GM23338 (cell line): ENCODE data around the gene ALDH2. TPM values are rescaled to one million over a fixed set of nuclear protein-coding genes. Genes with fewer than 3 reads are reported as not detected.

Source experiments
- ATAC-seq: fragments of 200-7000 bp; cut with Tn5 transposase; 3 replicates; pipeline ENCODE4 v1.9.1; 2020
- DNase-seq: peaks from one replicate; pipeline ENCODE4 v3.0.0-alpha.2; 2015; ENCODE audit warnings: low spot score
- H2AFZ ChIP-seq: fragments of 200-600 bp; sonication (generic); 2 replicates; pipeline ENCODE4 v1.8.0; 2016; ENCODE audit warnings: antibody characterized with exemption, mild to moderate bottlenecking, moderate library complexity
- H3F3A ChIP-seq: fragments of 200-600 bp; sonication (generic); replicated peaks from 2 replicates; pipeline ENCODE4 v1.8.0; 2017; ENCODE audit warnings: antibody characterized with exemption, mixed run types, low read depth
- H3K27ac ChIP-seq: fragments of 200-600 bp; sonication (generic); 2 replicates; pipeline ENCODE4 v1.6.1; 2016; ENCODE audit warnings: low read depth
- H3K27me3 ChIP-seq: fragments of 200-600 bp; sonication (generic); 2 replicates; pipeline ENCODE4 v1.8.0; 2016; ENCODE audit warnings: mild to moderate bottlenecking, mixed run types, moderate library complexity; ENCODE audit not compliant: insufficient read depth
- H3K36me3 ChIP-seq: fragments of 200-600 bp; sonication (generic); 2 replicates; pipeline ENCODE4 v1.8.0; 2016; ENCODE audit warnings: mild to moderate bottlenecking; ENCODE audit not compliant: insufficient read depth
- H3K4me1 ChIP-seq: fragments of 200-600 bp; sonication (generic); 2 replicates; pipeline ENCODE4 v1.8.0; 2016; ENCODE audit warnings: mild to moderate bottlenecking, moderate library complexity; ENCODE audit not compliant: insufficient read depth
- H3K4me2 ChIP-seq: fragments of 200-600 bp; sonication (generic); 2 replicates; pipeline ENCODE4 v1.7.1; 2017; ENCODE audit warnings: mixed run types
- H3K4me3 ChIP-seq: fragments of 200-600 bp; sonication (generic); 2 replicates; pipeline ENCODE4 v1.6.1; 2016; ENCODE audit warnings: mixed run types
- H3K79me2 ChIP-seq: fragments of 200-600 bp; sonication (generic); replicated peaks from 2 replicates; pipeline ENCODE4 v1.8.0; 2017; ENCODE audit warnings: mild to moderate bottlenecking; ENCODE audit not compliant: insufficient read depth
- H3K9me2 ChIP-seq: fragments of 200-600 bp; sonication (generic); 2 replicates; pipeline ENCODE4 v1.8.0; 2017; ENCODE audit not compliant: insufficient read depth
- H4K20me1 ChIP-seq: fragments of 200-600 bp; sonication (generic); replicated peaks from 2 replicates; pipeline ENCODE4 v1.8.0; 2017; ENCODE audit warnings: mild to moderate bottlenecking; ENCODE audit not compliant: insufficient read depth
- H3K27ac Mint-ChIP-seq: 2 replicates; pipeline ENCODE4 v1.8.0; 2020; ENCODE audit warnings: inconsistent platforms, mild to moderate bottlenecking, moderate library complexity, mixed read lengths
- H3K27me3 Mint-ChIP-seq: 3 replicates; pipeline ENCODE4 v1.8.0; 2022; ENCODE audit warnings: low read depth, mild to moderate bottlenecking, moderate library complexity, mixed read lengths, inconsistent platforms; ENCODE audit not compliant: insufficient read depth, poor library complexity
- H3K36me3 Mint-ChIP-seq: 3 replicates; pipeline ENCODE4 v1.8.0; 2021; ENCODE audit warnings: low read depth, mild to moderate bottlenecking, inconsistent platforms, moderate library complexity, mixed read lengths
- H3K4me1 Mint-ChIP-seq: 3 replicates; pipeline ENCODE4 v1.8.0; 2020; ENCODE audit warnings: mild to moderate bottlenecking, inconsistent platforms, mixed read lengths
- H3K4me3 Mint-ChIP-seq: 3 replicates; pipeline ENCODE4 v1.8.0; 2021; ENCODE audit warnings: moderate library complexity, mild to moderate bottlenecking, inconsistent platforms, mixed read lengths
- H3K9me3 Mint-ChIP-seq: 3 replicates; pipeline ENCODE4 v1.8.0; 2020; ENCODE audit warnings: moderate library complexity, mild to moderate bottlenecking, inconsistent platforms, mixed read lengths
- CREB1 ChIP-seq: fragments of 250-450 bp; sonication (Bioruptor Pico); IDR thresholded peaks from 2 replicates; pipeline ENCODE4 v1.5.0; 2020; ENCODE audit warnings: low read depth, mild to moderate bottlenecking, moderate library complexity
- EZH2 ChIP-seq: fragments of 200-600 bp; sonication (generic); IDR thresholded peaks from one replicate; pipeline ENCODE4 v1.8.0; 2017; ENCODE audit warnings: antibody characterized with exemption, mild to moderate bottlenecking, low read depth; ENCODE audit not compliant: unreplicated experiment
- EZH2phosphoT487 ChIP-seq: fragments of 200-600 bp; sonication (generic); IDR thresholded peaks from one replicate; pipeline ENCODE4 v1.8.1; 2018; ENCODE audit warnings: antibody characterized with exemption; ENCODE audit not compliant: unreplicated experiment
- JUNB ChIP-seq: IDR thresholded peaks from one replicate; pipeline ENCODE4 v1.6.1; 2016; ENCODE audit warnings: antibody characterized with exemption; ENCODE audit not compliant: unreplicated experiment
- STAT1 ChIP-seq: IDR thresholded peaks from one replicate; pipeline ENCODE4 v1.6.1; 2016; ENCODE audit warnings: antibody characterized with exemption; ENCODE audit not compliant: unreplicated experiment
- ZNF114 ChIP-seq: fragments of 250-450 bp; sonication (Bioruptor Pico); IDR thresholded peaks from 2 replicates; pipeline ENCODE4 v1.5.0; 2020; ENCODE audit warnings: mild to moderate bottlenecking, moderate library complexity
- ZNF331 ChIP-seq: fragments of 250-450 bp; sonication (Bioruptor Pico); IDR thresholded peaks from 2 replicates; pipeline ENCODE4 v1.5.0; 2020; ENCODE audit warnings: low read depth, mild to moderate bottlenecking, moderate library complexity
- polyA plus RNA-seq: library from polyadenylated mRNA; unstranded; fragments of >200 nt; fragmentation: Nextera tagmentation; extraction: Ambion mirVana; gene quantifications from 2 replicates; pipeline ENCODE4 v1.2.1, GENCODE V29; 2016
- total RNA-seq: library from RNA; depleted of rRNA; stranded (reverse); fragments of >200 nt; shearing (Covaris generic); gene quantifications from 2 replicates; pipeline ENCODE4 v1.2.3, GENCODE V29; 2014
- TF ChIP-seq, protein P1 (sequence below): fragments of 250-450 bp; sonication (Bioruptor Pico); IDR thresholded peaks from 2 replicates; pipeline ENCODE4 v1.5.0; 2020; ENCODE audit warnings: mild to moderate bottlenecking, moderate library complexity
- TF ChIP-seq, protein P2 (sequence below): IDR thresholded peaks from one replicate; pipeline ENCODE4 v1.6.1; 2018; ENCODE audit warnings: antibody characterized with exemption; ENCODE audit not compliant: unreplicated experiment
- TF ChIP-seq, protein P3 (sequence below), 2 experiments: fragments of 200-600 bp in 1 of 2; sonication (generic) in 1 of 2; conservative IDR thresholded peaks; 2 replicates each; pipeline versions ENCODE4 v1.5.1 to v1.6.1; 2016 to 2017; ENCODE audit warnings: antibody characterized with exemption in 2 of 2, low read depth in 2 of 2, mild to moderate bottlenecking in 2 of 2, moderate library complexity in 1 of 2

ALDH2 gene
- total and polyA plus RNA-seq, 2 experiments from 2014 or later = 14.9 to 50.5 TPM

DNA sequence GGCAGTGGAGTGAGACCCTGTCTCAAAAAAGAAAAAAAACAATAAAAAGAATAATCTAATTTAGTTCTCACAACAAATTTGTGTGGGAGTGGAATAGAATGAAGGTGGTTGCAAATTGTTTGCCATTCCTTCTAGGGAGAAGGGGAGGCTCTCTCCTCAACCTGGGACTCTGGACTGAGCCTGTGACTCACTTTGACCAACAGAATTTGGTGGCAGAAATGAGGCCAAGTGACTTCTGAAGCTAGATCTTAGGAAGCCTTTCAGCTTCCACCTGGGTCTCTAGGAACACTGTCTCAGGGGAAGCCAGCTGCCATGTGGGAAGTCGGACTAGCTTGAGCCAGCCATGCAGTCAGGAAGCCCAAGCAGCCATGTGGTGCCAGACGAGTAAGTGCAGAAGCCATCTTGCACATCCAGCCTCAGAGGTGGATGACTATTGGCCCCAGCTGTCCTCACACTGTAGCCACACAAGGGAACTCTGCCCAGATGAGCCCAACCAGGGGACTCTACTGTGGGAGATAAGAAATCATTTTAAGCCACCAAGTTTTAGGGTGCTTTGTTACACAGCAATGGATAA, 14.4 kb downstream of the ALDH2 start:
- H3K4me2 ChIP-seq = no peak overlapping the region
- TF ChIP-seq ZNF331 (CRISPR knock-in tag) = no peak
- H3K9me3 Mint-ChIP-seq = peaks cover 1% of the 10 kb centered on the region; the same call in 1 of the 3 replicates
- H3K36me3 Mint-ChIP-seq = peaks cover 59% of the 10 kb centered on the region
- no peaks in the 10 kb centered on the region for H3K79me2 ChIP-seq
- H3K27me3 Mint-ChIP-seq = peaks cover 4% of the 10 kb centered on the region
- no peaks in the 10 kb centered on the region for H3K27me3 ChIP-seq
- H3K4me3 Mint-ChIP-seq = no peak overlapping the region
- H3F3A ChIP-seq = no peaks in the 10 kb centered on the region
- H3K4me1 ChIP-seq = no peaks in the 10 kb centered on the region
- H3K36me3 ChIP-seq = no peaks in the 10 kb centered on the region; the same call in 1 of the 2 replicates
- no peak overlapping the region for H3K27ac Mint-ChIP-seq
- no peak overlapping the region for H2AFZ ChIP-seq
- no peaks in the 10 kb centered on the region for H3K9me2 ChIP-seq
- no peak overlapping the region for H3K4me3 ChIP-seq
- no peak overlapping the region for H3K27ac ChIP-seq
- DNase-seq (no peak), ATAC-seq (no peak)
- H4K20me1 ChIP-seq = no peaks in the 10 kb centered on the region; the same call in 1 of the 2 replicates
- no peaks in the 10 kb centered on the region for H3K4me1 Mint-ChIP-seq

DNA sequence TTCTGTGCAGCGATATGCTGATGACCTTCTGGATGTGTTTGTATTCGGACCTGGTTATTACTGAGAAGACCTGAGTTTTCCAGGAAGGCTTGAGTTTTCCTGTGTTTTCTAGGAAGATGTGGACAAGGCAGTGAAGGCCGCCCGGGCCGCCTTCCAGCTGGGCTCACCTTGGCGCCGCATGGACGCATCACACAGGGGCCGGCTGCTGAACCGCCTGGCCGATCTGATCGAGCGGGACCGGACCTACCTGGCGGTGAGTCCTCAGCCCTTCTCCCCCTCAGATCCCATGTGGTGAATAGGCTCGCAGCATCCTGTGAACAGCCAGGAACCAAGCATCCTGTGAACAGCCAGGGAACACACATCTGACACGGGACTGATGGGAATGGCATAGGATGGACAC, 16.3 kb downstream of the ALDH2 start:
- Histone ChIP-seq H3K4me2 (no peak overlapping the region), H3K27me3 (no peaks in the 10 kb centered on the region), H3K36me3 (no peaks in the 10 kb centered on the region; the same call in 1 of the 2 replicates), H3K27ac (no peak overlapping the region), H3K4me1 (no peaks in the 10 kb centered on the region), H2AFZ (no peak overlapping the region), H3F3A (no peaks in the 10 kb centered on the region), H4K20me1 (no peaks in the 10 kb centered on the region; the same call in 1 of the 2 replicates), H3K4me3 (no peak overlapping the region), H3K79me2 (no peaks in the 10 kb centered on the region), H3K9me2 (no peaks in the 10 kb centered on the region)
- Mint-ChIP-seq H3K27ac (no peak overlapping the region), H3K4me1 (no peaks in the 10 kb centered on the region; the same call in 2 of the 3 replicates), H3K36me3 (peaks cover 54% of the 10 kb centered on the region), H3K4me3 (no peak overlapping the region), H3K27me3 (peaks cover 3% of the 10 kb centered on the region), H3K9me3 (no peaks in the 10 kb centered on the region)
- DNase-seq (no peak), ATAC-seq (no peak)
- TF ChIP-seq CREB1 (CRISPR knock-in tag) = no peak
- TF ChIP-seq, protein P1, sequence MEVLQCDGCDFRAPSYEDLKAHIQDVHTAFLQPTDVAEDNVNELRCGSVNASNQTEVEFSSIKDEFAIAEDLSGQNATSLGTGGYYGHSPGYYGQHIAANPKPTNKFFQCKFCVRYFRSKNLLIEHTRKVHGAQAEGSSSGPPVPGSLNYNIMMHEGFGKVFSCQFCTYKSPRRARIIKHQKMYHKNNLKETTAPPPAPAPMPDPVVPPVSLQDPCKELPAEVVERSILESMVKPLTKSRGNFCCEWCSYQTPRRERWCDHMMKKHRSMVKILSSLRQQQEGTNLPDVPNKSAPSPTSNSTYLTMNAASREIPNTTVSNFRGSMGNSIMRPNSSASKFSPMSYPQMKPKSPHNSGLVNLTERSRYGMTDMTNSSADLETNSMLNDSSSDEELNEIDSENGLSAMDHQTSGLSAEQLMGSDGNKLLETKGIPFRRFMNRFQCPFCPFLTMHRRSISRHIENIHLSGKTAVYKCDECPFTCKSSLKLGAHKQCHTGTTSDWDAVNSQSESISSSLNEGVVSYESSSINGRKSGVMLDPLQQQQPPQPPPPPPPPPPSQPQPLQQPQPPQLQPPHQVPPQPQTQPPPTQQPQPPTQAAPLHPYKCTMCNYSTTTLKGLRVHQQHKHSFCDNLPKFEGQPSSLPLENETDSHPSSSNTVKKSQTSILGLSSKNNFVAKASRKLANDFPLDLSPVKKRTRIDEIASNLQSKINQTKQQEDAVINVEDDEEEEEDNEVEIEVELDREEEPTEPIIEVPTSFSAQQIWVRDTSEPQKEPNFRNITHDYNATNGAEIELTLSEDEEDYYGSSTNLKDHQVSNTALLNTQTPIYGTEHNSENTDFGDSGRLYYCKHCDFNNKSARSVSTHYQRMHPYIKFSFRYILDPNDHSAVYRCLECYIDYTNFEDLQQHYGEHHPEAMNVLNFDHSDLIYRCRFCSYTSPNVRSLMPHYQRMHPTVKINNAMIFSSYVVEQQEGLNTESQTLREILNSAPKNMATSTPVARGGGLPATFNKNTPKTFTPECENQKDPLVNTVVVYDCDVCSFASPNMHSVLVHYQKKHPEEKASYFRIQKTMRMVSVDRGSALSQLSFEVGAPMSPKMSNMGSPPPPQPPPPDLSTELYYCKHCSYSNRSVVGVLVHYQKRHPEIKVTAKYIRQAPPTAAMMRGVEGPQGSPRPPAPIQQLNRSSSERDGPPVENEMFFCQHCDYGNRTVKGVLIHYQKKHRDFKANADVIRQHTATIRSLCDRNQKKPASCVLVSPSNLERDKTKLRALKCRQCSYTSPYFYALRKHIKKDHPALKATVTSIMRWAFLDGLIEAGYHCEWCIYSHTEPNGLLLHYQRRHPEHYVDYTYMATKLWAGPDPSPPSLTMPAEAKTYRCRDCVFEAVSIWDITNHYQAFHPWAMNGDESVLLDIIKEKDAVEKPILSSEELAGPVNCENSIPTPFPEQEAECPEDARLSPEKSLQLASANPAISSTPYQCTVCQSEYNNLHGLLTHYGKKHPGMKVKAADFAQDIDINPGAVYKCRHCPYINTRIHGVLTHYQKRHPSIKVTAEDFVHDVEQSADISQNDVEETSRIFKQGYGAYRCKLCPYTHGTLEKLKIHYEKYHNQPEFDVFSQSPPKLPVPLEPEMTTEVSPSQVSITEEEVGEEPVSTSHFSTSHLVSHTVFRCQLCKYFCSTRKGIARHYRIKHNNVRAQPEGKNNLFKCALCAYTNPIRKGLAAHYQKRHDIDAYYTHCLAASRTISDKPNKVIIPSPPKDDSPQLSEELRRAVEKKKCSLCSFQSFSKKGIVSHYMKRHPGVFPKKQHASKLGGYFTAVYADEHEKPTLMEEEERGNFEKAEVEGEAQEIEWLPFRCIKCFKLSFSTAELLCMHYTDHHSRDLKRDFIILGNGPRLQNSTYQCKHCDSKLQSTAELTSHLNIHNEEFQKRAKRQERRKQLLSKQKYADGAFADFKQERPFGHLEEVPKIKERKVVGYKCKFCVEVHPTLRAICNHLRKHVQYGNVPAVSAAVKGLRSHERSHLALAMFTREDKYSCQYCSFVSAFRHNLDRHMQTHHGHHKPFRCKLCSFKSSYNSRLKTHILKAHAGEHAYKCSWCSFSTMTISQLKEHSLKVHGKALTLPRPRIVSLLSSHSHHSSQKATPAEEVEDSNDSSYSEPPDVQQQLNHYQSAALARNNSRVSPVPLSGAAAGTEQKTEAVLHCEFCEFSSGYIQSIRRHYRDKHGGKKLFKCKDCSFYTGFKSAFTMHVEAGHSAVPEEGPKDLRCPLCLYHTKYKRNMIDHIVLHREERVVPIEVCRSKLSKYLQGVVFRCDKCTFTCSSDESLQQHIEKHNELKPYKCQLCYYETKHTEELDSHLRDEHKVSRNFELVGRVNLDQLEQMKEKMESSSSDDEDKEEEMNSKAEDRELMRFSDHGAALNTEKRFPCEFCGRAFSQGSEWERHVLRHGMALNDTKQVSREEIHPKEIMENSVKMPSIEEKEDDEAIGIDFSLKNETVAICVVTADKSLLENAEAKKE (CRISPR knock-in tag) = no peak
- TF ChIP-seq, protein P2, sequence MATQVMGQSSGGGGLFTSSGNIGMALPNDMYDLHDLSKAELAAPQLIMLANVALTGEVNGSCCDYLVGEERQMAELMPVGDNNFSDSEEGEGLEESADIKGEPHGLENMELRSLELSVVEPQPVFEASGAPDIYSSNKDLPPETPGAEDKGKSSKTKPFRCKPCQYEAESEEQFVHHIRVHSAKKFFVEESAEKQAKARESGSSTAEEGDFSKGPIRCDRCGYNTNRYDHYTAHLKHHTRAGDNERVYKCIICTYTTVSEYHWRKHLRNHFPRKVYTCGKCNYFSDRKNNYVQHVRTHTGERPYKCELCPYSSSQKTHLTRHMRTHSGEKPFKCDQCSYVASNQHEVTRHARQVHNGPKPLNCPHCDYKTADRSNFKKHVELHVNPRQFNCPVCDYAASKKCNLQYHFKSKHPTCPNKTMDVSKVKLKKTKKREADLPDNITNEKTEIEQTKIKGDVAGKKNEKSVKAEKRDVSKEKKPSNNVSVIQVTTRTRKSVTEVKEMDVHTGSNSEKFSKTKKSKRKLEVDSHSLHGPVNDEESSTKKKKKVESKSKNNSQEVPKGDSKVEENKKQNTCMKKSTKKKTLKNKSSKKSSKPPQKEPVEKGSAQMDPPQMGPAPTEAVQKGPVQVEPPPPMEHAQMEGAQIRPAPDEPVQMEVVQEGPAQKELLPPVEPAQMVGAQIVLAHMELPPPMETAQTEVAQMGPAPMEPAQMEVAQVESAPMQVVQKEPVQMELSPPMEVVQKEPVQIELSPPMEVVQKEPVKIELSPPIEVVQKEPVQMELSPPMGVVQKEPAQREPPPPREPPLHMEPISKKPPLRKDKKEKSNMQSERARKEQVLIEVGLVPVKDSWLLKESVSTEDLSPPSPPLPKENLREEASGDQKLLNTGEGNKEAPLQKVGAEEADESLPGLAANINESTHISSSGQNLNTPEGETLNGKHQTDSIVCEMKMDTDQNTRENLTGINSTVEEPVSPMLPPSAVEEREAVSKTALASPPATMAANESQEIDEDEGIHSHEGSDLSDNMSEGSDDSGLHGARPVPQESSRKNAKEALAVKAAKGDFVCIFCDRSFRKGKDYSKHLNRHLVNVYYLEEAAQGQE = no peak
- no peak for TF ChIP-seq JUNB
- no peak for TF ChIP-seq STAT1
- no peak for TF ChIP-seq ZNF114
- TF ChIP-seq EZH2 = no peak
- no peak for TF ChIP-seq EZH2phosphoT487
- TF ChIP-seq, protein P3, sequence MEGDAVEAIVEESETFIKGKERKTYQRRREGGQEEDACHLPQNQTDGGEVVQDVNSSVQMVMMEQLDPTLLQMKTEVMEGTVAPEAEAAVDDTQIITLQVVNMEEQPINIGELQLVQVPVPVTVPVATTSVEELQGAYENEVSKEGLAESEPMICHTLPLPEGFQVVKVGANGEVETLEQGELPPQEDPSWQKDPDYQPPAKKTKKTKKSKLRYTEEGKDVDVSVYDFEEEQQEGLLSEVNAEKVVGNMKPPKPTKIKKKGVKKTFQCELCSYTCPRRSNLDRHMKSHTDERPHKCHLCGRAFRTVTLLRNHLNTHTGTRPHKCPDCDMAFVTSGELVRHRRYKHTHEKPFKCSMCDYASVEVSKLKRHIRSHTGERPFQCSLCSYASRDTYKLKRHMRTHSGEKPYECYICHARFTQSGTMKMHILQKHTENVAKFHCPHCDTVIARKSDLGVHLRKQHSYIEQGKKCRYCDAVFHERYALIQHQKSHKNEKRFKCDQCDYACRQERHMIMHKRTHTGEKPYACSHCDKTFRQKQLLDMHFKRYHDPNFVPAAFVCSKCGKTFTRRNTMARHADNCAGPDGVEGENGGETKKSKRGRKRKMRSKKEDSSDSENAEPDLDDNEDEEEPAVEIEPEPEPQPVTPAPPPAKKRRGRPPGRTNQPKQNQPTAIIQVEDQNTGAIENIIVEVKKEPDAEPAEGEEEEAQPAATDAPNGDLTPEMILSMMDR (conservative IDR thresholded peaks at IDR 0.05; ENCODE audit: low read depth in 2 of 2) = no peak
